GM12875 (cell line): ENCODE results near the gene PSMA5.

Source experiments
- H3K4me3 ChIP-seq: one replicate; pipeline ENCODE4 v1.5.1; 2011; ENCODE audit warnings: low read depth, low read length, control low read depth
- TF ChIP-seq, protein P1 (sequence below): IDR thresholded peaks from 2 replicates; pipeline ENCODE4 v1.5.1; 2011; ENCODE audit warnings: low read depth, mild to moderate bottlenecking, control low read depth, inconsistent platforms, low read length, moderate library complexity, borderline replicate concordance; ENCODE audit not compliant: insufficient read depth

The PSMA5 gene

GRCh38 chr1:109372281-109372680 lies 54.0 kb downstream of the PSMA5 start:
- TF ChIP-seq, protein P1, sequence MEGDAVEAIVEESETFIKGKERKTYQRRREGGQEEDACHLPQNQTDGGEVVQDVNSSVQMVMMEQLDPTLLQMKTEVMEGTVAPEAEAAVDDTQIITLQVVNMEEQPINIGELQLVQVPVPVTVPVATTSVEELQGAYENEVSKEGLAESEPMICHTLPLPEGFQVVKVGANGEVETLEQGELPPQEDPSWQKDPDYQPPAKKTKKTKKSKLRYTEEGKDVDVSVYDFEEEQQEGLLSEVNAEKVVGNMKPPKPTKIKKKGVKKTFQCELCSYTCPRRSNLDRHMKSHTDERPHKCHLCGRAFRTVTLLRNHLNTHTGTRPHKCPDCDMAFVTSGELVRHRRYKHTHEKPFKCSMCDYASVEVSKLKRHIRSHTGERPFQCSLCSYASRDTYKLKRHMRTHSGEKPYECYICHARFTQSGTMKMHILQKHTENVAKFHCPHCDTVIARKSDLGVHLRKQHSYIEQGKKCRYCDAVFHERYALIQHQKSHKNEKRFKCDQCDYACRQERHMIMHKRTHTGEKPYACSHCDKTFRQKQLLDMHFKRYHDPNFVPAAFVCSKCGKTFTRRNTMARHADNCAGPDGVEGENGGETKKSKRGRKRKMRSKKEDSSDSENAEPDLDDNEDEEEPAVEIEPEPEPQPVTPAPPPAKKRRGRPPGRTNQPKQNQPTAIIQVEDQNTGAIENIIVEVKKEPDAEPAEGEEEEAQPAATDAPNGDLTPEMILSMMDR, result no peak
- no peak overlapping the region for H3K4me3 ChIP-seq

DNA sequence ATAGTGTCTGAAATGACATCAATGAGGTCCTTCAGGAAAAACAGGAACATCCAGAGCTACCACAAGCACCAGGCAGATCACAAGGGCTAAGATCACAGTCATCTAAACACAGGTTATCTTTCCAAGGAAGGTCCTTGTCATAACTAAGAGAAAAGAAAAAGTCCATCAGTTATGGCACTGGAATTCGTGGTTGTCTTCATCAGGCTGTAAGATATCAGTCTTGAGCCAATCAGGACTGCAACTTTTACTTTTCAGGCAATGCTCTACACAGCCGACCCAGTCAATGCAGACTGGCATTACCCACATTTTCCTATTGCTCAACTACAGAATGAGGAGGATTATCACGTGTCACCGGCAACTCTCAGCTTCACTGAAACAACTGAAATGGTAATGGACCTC lies 54.9 kb downstream of the PSMA5 start:
- TF ChIP-seq, protein P1, result no peak
- no peak overlapping the region for H3K4me3 ChIP-seq

DNA sequence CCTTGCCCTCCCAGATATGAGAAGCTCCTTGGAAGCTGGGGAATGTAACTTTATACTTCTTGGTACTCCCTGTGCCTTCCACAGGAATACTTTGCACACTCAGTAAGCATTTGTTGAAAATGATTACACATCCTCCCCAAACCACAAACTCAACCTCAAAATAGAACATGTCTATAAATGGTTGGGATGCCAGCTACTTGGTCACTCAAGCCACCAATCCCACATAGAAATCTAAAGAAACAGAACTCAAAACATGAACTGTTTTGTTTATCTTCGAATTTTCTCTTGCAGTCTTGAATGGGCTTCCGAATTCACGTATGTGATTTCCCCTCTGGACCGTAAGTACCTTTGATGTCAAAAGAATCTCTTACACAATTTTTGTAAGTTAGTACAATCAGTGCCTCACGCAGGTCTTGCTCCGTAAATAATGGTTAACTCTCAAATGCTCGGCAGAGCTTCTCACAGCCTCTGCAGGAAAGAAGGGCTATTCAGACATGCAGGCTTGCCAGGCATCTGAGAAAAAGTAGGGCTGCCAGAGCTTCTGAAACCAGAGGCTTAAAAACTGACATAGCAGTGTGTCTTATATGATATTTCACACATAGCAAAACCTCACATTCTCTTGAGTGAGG lies 55.4 kb downstream of the PSMA5 start:
- TF ChIP-seq, protein P1, result no peak
- no peak overlapping the region for H3K4me3 ChIP-seq

- no peak overlapping the region for H3K4me3 ChIP-seq
- TF ChIP-seq, protein P1, result no peak
Measured at GRCh38 chr1:109369167-109369746, 57.0 kb downstream of the PSMA5 start.

DNA sequence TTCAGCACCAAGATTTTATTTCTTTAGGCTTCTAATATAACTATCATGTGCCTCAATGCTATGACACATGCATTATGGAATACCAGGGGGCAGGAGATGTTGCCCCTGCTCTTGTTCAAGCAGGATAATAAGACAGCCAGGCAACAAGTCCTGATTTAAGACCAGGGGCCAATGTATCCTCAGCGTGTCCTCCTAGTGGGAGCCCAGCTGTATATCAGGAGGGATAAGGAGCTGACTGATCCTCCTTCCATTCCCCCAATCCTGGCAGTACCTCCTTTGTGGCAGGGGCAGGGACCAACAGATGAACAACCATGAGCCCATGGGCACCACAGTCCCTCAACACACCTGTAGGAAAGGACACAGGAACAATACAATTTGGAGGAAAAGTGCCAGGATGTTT lies 57.8 kb downstream of the PSMA5 start:
- H3K4me3 ChIP-seq, result no peak overlapping the region
- TF ChIP-seq, protein P1, result no peak

DNA sequence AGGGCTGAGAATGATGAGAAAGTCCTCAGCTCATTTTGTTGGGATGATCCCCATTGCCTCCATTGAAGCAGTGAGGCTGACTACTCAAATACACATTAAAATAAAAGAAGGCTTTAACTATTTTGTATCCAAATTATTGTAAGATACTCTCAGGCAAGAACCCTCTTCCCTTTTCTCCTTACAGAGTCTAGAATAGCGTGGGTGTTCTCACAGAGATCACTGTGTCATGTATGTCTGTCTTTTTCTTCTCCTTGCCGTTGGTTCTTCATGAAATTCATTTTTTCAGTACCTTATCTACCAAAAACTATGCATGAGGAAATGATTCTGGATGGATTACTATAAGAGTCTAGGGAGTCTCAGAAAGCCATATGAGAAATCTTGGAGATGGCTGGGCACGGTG lies 58.6 kb downstream of the PSMA5 start:
- TF ChIP-seq, protein P1, result no peak
- H3K4me3 ChIP-seq, result no peak overlapping the region

DNA sequence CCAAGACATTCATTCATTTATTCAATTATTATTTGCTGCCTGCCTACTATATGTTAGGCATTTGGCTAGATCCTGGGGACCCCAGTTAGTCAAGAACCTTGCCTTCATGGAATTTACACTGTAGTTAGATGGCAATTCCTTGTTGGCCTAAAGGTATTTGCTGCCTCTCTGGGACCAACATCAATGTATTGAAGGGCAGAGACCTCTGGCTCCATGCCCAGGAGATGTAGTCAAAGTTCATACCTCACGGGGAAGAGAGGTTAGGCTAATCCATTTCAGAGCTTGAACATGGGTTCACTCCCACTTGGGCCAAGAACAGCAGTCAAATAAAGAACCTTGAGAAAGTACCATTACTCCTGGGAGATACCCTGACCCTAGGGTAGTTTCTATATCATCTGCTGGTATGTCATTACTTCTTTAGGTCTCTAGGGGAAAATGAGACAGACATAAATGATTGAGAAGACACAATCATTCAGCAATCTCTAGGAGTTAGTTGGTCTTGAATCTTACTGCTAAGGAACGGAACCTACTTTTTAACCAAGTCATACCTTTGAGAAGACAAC lies 60.5 kb downstream of the PSMA5 start:
- no peak overlapping the region for H3K4me3 ChIP-seq
- TF ChIP-seq, protein P1, result no peak
